ENCODE data around the gene ASAH2B. TPM values are rescaled to one million over a fixed set of nuclear protein-coding genes. Genes with fewer than 3 reads are reported as not detected.

The ASAH2B gene
- total RNA-seq, 2 experiments from 2014 or later = 0.13 to 0.34 TPM

DNA sequence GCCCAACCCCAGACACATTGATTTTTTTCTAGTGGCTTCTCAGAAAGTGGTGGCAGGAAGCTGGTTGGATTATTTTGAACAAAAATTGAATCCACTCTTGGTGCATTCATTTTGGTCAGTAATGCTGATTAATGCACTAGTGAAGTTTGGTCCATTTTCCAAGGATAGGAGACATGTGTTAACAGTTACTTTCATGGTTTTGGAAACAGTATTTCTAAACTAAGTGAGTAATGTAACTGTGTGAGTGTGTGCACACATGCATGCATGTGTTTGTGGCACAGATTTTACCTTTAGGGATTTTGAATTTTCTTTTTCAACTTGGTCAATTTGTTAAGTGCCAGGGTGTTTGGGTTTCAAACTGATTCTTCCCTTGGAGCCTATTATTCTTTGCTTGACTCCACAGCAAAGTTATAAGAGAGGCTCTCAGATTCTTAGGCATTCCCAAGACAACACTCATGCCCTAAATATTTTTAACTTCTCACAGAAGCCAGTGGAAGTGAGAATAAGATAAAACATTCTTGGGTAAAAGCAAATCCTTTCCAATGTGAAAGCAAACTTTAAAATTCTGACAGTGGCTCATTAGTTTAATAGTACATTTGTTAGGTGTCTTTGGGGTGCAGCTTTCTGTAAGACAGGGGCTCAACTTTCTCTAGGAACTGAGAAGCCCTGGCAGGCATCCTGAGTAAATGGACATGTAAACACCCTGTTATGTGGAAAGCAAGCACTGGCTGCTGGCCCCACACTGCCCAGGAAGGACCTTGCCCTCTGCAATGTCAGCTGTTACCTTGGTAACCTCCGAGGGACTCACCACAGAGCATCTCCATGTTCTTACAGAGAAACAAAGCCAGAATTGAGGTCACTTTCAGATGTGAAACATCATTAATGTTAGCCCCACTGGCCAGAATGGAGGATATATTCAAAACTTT, 68.4 kb downstream of the ASAH2B start:
- Histone ChIP-seq H3K9me2 (ENCODE audit: insufficient read depth, low read length) (no peaks in the 10 kb centered on the region), H3K36me3 (ENCODE audit: insufficient read depth, low read length) (no peaks in the 10 kb centered on the region), H2AFZ (ENCODE audit: low read length) (no peak overlapping the region), H3K4me2 (ENCODE audit: low read length) (no peak overlapping the region), H3K4me3 (ENCODE audit: low read depth, low read length, poor library complexity, severe bottlenecking) (no peak overlapping the region), H3K27ac (ENCODE audit: low read depth, low read length, poor library complexity, severe bottlenecking) (no peak overlapping the region), H3K9me3 (ENCODE audit: low read length) (no peaks in the 10 kb centered on the region), H4K20me1 (ENCODE audit: insufficient read depth, low read length) (no peaks in the 10 kb centered on the region), H3K4me1 (ENCODE audit: insufficient read depth, low read length, poor library complexity, severe bottlenecking) (no peaks in the 10 kb centered on the region), H3K79me2 (ENCODE audit: insufficient read depth, low read depth, low read length) (no peaks in the 10 kb centered on the region)
- no peak for DNase-seq (ENCODE audit: low spot score)
- intact Hi-C loops (cut with micrococcal nuclease; ENCODE audit: unreplicated experiment) = no loop called here
- TF ChIP-seq, protein P1, sequence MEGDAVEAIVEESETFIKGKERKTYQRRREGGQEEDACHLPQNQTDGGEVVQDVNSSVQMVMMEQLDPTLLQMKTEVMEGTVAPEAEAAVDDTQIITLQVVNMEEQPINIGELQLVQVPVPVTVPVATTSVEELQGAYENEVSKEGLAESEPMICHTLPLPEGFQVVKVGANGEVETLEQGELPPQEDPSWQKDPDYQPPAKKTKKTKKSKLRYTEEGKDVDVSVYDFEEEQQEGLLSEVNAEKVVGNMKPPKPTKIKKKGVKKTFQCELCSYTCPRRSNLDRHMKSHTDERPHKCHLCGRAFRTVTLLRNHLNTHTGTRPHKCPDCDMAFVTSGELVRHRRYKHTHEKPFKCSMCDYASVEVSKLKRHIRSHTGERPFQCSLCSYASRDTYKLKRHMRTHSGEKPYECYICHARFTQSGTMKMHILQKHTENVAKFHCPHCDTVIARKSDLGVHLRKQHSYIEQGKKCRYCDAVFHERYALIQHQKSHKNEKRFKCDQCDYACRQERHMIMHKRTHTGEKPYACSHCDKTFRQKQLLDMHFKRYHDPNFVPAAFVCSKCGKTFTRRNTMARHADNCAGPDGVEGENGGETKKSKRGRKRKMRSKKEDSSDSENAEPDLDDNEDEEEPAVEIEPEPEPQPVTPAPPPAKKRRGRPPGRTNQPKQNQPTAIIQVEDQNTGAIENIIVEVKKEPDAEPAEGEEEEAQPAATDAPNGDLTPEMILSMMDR (conservative IDR thresholded peaks at IDR 0.05; ENCODE audit: low read length) = no peak
- no peak for TF ChIP-seq EZH2phosphoT487 (IDR thresholded peaks at IDR 0.05; ENCODE audit: borderline replicate concordance, low read depth, low read length)
- CTCF ChIA-PET (ENCODE audit: unreplicated experiment) = no interaction called here
- POLR2A ChIA-PET = no interaction called here
- no TSS peak for BruUV-seq (replicated peaks)

Other genes starting within 250 kb of the ASAH2B start
- 45.4 and 65.6 TPM in 2 replicates for gene SGMS1, start 116.0 kb upstream of the ASAH2B start, total RNA-seq (2014; rRNA removed; shearing (Covaris generic))
- 57.5 and 64.7 TPM in 2 replicates for gene SGMS1, start 116.0 kb upstream of the ASAH2B start, total RNA-seq (2022)
- gene A1CF, start 145.7 kb downstream of the ASAH2B start, total RNA-seq (2014; rRNA removed; shearing (Covaris generic)) = not detected in 2 replicates
- gene A1CF, start 145.7 kb downstream of the ASAH2B start, total RNA-seq (2022) = not detected in 2 replicates